Loucy (cell line): ENCODE data around the gene STOX2.

Experiments
- H2AFZ ChIP-seq: fragments of 200-600 bp; sonication (generic); 2 replicates; pipeline ENCODE4 v1.6.0; 2016; ENCODE audit warnings: antibody characterized with exemption, mild to moderate bottlenecking, low read length, moderate library complexity
- H3F3A ChIP-seq: fragments of 200-600 bp; 2 replicates; pipeline ENCODE4 v1.6.0; 2016; ENCODE audit warnings: antibody characterized with exemption, low read depth, mild to moderate bottlenecking
- H3K27me3 ChIP-seq: fragments of 200-600 bp; sonication (generic); 2 replicates; pipeline ENCODE4 v1.6.1; 2014; ENCODE audit warnings: low read length, mild to moderate bottlenecking; ENCODE audit not compliant: insufficient read depth, poor library complexity, severe bottlenecking
- H3K36me3 ChIP-seq: fragments of 200-600 bp; sonication (generic); 2 replicates; pipeline ENCODE4 v1.6.1; 2016; ENCODE audit warnings: low read length; ENCODE audit not compliant: insufficient read depth
- H3K4me1 ChIP-seq: fragments of 200-600 bp; sonication (generic); 2 replicates; pipeline ENCODE4 v1.5.1; 2014; ENCODE audit warnings: low read length, mild to moderate bottlenecking; ENCODE audit not compliant: insufficient read depth, poor library complexity, severe bottlenecking
- H3K4me2 ChIP-seq: fragments of 200-600 bp; sonication (generic); 2 replicates; pipeline ENCODE4 v1.6.0; 2014; ENCODE audit warnings: antibody characterized with exemption, low read length, low read depth, mild to moderate bottlenecking; ENCODE audit not compliant: poor library complexity, severe bottlenecking
- H3K4me3 ChIP-seq: fragments of 200-600 bp; sonication (generic); 2 replicates; pipeline ENCODE4 v1.5.1; 2014; ENCODE audit warnings: low read length, mild to moderate bottlenecking, mixed read lengths; ENCODE audit not compliant: poor library complexity, severe bottlenecking
- H3K79me2 ChIP-seq: fragments of 200-600 bp; sonication (generic); 2 replicates; pipeline ENCODE4 v1.6.1; 2014; ENCODE audit warnings: low read length; ENCODE audit not compliant: insufficient read depth
- H3K9ac ChIP-seq: fragments of 200-600 bp; sonication (generic); 2 replicates; pipeline ENCODE4 v1.6.0; 2014; ENCODE audit warnings: mild to moderate bottlenecking, low read depth, low read length, moderate library complexity; ENCODE audit not compliant: poor library complexity, severe bottlenecking
- H3K9me2 ChIP-seq: fragments of 200-600 bp; sonication (generic); replicated peaks from 2 replicates; pipeline ENCODE4 v1.6.1; 2016; ENCODE audit warnings: low read depth, low read length, mixed read lengths
- H3K9me3 ChIP-seq: fragments of 200-600 bp; sonication (generic); 2 replicates; pipeline ENCODE4 v1.6.1; 2014; ENCODE audit warnings: mild to moderate bottlenecking, antibody characterized with exemption, low read length, low read depth; ENCODE audit not compliant: insufficient read depth
- H4K20me1 ChIP-seq: fragments of 200-600 bp; sonication (generic); 2 replicates; pipeline ENCODE4 v1.6.0; 2014; ENCODE audit warnings: antibody characterized with exemption, low read length, mild to moderate bottlenecking; ENCODE audit not compliant: insufficient read depth, poor library complexity, severe bottlenecking
- EZH2phosphoT487 ChIP-seq: fragments of 200-600 bp; IDR thresholded peaks from 2 replicates; pipeline ENCODE4 v1.6.1; 2018; ENCODE audit warnings: antibody characterized with exemption, mild to moderate bottlenecking, moderate library complexity, borderline replicate concordance
- TF ChIP-seq, protein P1 (sequence below): fragments of 200-600 bp; sonication (generic); conservative IDR thresholded peaks from 2 replicates; pipeline ENCODE4 v1.5.1; 2014; ENCODE audit warnings: mild to moderate bottlenecking, antibody characterized with exemption, low read length

The STOX2 gene

DNA sequence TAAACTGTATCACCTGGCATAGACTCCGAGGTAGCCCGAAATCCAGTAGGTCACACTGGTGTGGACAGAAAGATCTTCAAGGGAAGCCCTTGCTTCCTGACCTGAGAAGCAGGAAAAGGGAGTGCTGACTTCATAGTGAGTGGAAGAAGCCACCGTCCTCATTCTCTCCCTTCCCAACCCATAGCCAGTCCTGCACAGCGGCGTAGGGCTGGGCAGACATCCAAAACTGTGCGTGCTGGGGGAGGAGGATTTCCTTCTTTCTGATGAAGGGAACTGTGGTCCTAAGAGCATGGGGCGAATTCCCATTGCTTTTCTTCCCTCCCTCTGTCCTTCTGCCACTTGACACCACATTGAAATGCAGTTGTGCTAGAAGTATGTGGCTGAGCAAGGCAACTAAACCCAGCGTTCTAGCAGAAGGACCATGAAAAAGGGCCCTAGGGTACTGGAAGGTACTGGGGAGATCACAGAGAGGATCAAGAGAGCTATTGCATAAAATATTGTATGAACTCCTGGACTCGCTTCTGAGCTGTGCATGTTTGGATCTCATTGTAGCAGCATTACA is 66.9 kb downstream of the STOX2 start:
- no peaks in the 10 kb centered on the region for H3K79me2 ChIP-seq
- no peaks in the 10 kb centered on the region for H3K9me2 ChIP-seq
- no peaks in the 10 kb centered on the region for H3K27me3 ChIP-seq
- no peak for TF ChIP-seq EZH2phosphoT487
- TF ChIP-seq, protein P1, sequence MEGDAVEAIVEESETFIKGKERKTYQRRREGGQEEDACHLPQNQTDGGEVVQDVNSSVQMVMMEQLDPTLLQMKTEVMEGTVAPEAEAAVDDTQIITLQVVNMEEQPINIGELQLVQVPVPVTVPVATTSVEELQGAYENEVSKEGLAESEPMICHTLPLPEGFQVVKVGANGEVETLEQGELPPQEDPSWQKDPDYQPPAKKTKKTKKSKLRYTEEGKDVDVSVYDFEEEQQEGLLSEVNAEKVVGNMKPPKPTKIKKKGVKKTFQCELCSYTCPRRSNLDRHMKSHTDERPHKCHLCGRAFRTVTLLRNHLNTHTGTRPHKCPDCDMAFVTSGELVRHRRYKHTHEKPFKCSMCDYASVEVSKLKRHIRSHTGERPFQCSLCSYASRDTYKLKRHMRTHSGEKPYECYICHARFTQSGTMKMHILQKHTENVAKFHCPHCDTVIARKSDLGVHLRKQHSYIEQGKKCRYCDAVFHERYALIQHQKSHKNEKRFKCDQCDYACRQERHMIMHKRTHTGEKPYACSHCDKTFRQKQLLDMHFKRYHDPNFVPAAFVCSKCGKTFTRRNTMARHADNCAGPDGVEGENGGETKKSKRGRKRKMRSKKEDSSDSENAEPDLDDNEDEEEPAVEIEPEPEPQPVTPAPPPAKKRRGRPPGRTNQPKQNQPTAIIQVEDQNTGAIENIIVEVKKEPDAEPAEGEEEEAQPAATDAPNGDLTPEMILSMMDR: no peak
- no peak overlapping the region for H3K4me2 ChIP-seq
- no peaks in the 10 kb centered on the region for H3K36me3 ChIP-seq
- H3F3A ChIP-seq: no peaks in the 10 kb centered on the region
- no peak overlapping the region for H3K9ac ChIP-seq
- H3K4me3 ChIP-seq: no peak overlapping the region
- no peaks in the 10 kb centered on the region for H4K20me1 ChIP-seq
- no peaks in the 10 kb centered on the region; the same call in 1 of the 2 replicates for H3K9me3 ChIP-seq
- no peak overlapping the region for H2AFZ ChIP-seq
- H3K4me1 ChIP-seq: no peaks in the 10 kb centered on the region

DNA sequence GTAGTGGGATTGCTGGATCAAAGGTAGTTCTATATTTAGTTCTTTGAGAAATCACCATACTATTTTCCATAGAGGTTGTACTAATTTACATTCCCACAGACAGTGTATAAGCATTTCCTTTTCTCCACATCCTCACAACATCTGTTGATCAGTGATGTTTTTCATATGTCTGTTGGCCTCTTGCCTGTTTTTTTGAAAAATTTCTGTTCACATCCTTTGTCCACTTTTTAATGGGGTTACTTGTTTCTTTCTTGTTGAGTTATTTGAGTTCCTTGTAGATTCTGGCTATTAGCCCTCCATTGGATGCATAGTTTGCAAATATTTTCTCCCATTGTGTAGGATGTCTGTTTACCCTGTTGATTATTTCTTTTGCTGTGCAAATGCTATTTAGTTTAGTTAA is 72.6 kb downstream of the STOX2 start:
- H3K4me3 ChIP-seq: no peak overlapping the region
- H3K9me3 ChIP-seq: no peaks in the 10 kb centered on the region; the same call in 1 of the 2 replicates
- no peak overlapping the region for H2AFZ ChIP-seq
- no peaks in the 10 kb centered on the region for H3K36me3 ChIP-seq
- no peaks in the 10 kb centered on the region for H3F3A ChIP-seq
- H3K9ac ChIP-seq: no peak overlapping the region
- TF ChIP-seq, protein P1: no peak
- no peak for TF ChIP-seq EZH2phosphoT487
- H3K79me2 ChIP-seq: no peaks in the 10 kb centered on the region
- H4K20me1 ChIP-seq: no peaks in the 10 kb centered on the region
- no peaks in the 10 kb centered on the region for H3K4me1 ChIP-seq
- no peaks in the 10 kb centered on the region for H3K9me2 ChIP-seq
- no peak overlapping the region for H3K4me2 ChIP-seq
- no peaks in the 10 kb centered on the region for H3K27me3 ChIP-seq

DNA sequence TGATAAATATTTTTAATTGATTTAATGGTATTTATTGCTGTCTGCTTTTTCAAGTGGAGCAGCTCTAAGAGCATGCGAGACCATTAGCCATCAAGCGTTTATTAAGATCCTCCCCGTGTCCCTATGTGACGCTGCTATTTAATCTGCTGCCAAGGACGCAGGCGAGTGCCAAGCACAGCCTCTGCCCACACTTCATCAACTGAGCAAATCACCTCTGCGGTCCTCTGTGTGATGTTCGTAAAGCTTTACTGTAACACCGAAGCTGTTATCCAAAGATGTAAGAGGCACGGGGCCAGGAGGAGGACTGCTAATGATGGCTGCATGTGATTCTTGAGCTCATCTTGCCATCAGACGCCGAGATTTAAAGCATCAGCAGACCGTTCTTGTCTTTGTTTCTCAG is 79.5 kb downstream of the STOX2 start:
- Histone ChIP-seq H3K9me2 (no peaks in the 10 kb centered on the region), H3K9ac (no peak overlapping the region), H3K4me1 (no peaks in the 10 kb centered on the region), H4K20me1 (no peaks in the 10 kb centered on the region), H3K27me3 (no peaks in the 10 kb centered on the region), H3K9me3 (no peaks in the 10 kb centered on the region), H3F3A (no peaks in the 10 kb centered on the region), H3K4me2 (no peak overlapping the region), H3K36me3 (no peaks in the 10 kb centered on the region), H3K79me2 (no peaks in the 10 kb centered on the region), H2AFZ (no peak overlapping the region), H3K4me3 (no peak overlapping the region)
- TF ChIP-seq, protein P1: no peak
- no peak for TF ChIP-seq EZH2phosphoT487
